ENCODE data around the gene ASF1B.
"Not testable (repeated sequence)": the region's sequence is repeated elsewhere in the genome, so short reads cannot be mapped to it uniquely, and the experiment has no call there.

The ASF1B gene

GRCh38 chr19:14158276-14159023 lies 22.1 kb upstream of the ASF1B start:
- FAIRE-seq: no peak

- FAIRE-seq: no peak
Observed at GRCh38 chr19:14156971-14157717, 20.8 kb upstream of the ASF1B start.

GRCh38 chr19:14156122-14156521 lies 19.7 kb upstream of the ASF1B start:
- FAIRE-seq: no peak

GRCh38 chr19:14155371-14155770 lies 19.0 kb upstream of the ASF1B start:
- FAIRE-seq: no peak

GRCh38 chr19:14152713-14153112 lies 16.3 kb upstream of the ASF1B start:
- FAIRE-seq: no peak

GRCh38 chr19:14150770-14151661 lies 14.6 kb upstream of the ASF1B start:
- FAIRE-seq: no peak

- no peak for FAIRE-seq
Observed at GRCh38 chr19:14150041-14150769, 13.8 kb upstream of the ASF1B start.

GRCh38 chr19:14149509-14149994 lies 13.2 kb upstream of the ASF1B start:
- FAIRE-seq: no peak

- no peak for FAIRE-seq
Observed at GRCh38 chr19:14148751-14149410, 12.5 kb upstream of the ASF1B start.

- FAIRE-seq: no peak
Observed at GRCh38 chr19:14147797-14148605, 11.6 kb upstream of the ASF1B start.

GRCh38 chr19:14146789-14147216 lies 10.4 kb upstream of the ASF1B start:
- FAIRE-seq: no peak

GRCh38 chr19:14146169-14146568 lies 9.8 kb upstream of the ASF1B start:
- not testable (repeated sequence) for FAIRE-seq

- no peak for FAIRE-seq
Observed at GRCh38 chr19:14145381-14145780, 9.0 kb upstream of the ASF1B start.

GRCh38 chr19:14142262-14143190 lies 6.1 kb upstream of the ASF1B start:
- FAIRE-seq: no peak

- FAIRE-seq: no peak
Observed at GRCh38 chr19:14141041-14141440, 4.7 kb upstream of the ASF1B start.

- no peak for FAIRE-seq
Observed at GRCh38 chr19:14139944-14140343, 3.6 kb upstream of the ASF1B start.

- no peak for FAIRE-seq
Observed at GRCh38 chr19:14138576-14139265, 2.3 kb upstream of the ASF1B start.

GRCh38 chr19:14135985-14136508 lies 342 bp downstream of the ASF1B start:
- FAIRE-seq: no peak

- no peak for FAIRE-seq
Observed at GRCh38 chr19:14135355-14135754, 1.0 kb downstream of the ASF1B start.

Data from A204.1 (cell line).